ENCODE measurements around the gene PDZD2. TPM values are rescaled to one million over a fixed set of nuclear protein-coding genes. Genes with fewer than 3 reads are reported as not detected.

PDZD2 gene
- polyA plus RNA-seq, 3 donors = 0.10 TPM; not detected in 2

DNA sequence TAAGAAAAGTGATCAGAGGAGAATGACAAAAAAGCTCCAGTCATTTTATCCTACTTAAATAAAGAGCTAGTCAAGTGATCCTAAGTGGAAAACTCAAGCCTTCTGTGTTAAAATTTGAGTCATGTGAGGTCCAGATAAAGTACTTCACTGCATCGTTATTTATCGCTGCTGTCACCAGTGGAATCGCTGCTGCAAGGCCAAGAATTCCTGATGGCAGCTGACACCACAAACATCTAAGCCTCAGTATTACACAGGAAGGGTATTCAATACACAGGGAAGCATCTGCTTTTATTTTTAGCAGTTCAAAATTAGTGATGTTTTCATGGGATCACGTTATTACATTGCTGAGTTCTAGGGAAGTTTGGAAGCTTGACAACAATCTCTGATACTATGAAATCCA lies 344.9 kb downstream of the PDZD2 start:
- peaks cover 2% of the 10 kb centered on the region in 3 donors for H3K27me3 Mint-ChIP-seq (ENCODE audit: low read depth in 3 of 3)
- Histone ChIP-seq H3K79me2 (ENCODE audit: insufficient read depth, low read length) (no peaks in the 10 kb centered on the region), H3K4me1 (ENCODE audit: control insufficient read depth in 1 of 2, insufficient read depth in 2 of 2, low read length in 2 of 2) (no peaks in the 10 kb centered on the region), H3K27ac (ENCODE audit: low read depth in 1 of 2, low read length in 2 of 2) (no peak overlapping the region), H3K4me3 (replicated peaks in 1 of 3; ENCODE audit: low read depth in 2 of 3, low read length in 3 of 3) (no peak overlapping the region), H3K9ac (ENCODE audit: insufficient read depth, low read length, poor library complexity, severe bottlenecking) (no peak overlapping the region), H3K27me3 (ENCODE audit: control insufficient read depth in 2 of 2, insufficient read depth in 2 of 2, low read length in 2 of 2) (no peaks in the 10 kb centered on the region), H2AFZ (ENCODE audit: insufficient read depth, low read depth, low read length, poor library complexity, severe bottlenecking) (no peak overlapping the region), H4K20me1 (ENCODE audit: insufficient read depth, low read length) (no peaks in the 10 kb centered on the region), H3K4me2 (replicated peaks; ENCODE audit: extremely low read depth, low read length, poor library complexity, severe bottlenecking) (no peak overlapping the region), H3K36me3 (replicated peaks in 1 of 2; ENCODE audit: control insufficient read depth in 1 of 2, insufficient read depth in 2 of 2, low read length in 2 of 2) (no peaks in the 10 kb centered on the region), H3K9me3 (replicated peaks in 1 of 2; ENCODE audit: control insufficient read depth in 1 of 2, insufficient read depth in 1 of 2, low read length in 2 of 2) (peaks cover 0 to 4% of the 10 kb centered on the region in 2 donors)
- H3K36me3 Mint-ChIP-seq = no peaks in the 10 kb centered on the region
- peaks cover 3 to 9% (median 5%) of the 10 kb centered on the region in 7 donors for H3K9me3 Mint-ChIP-seq
- TF ChIP-seq, protein P1, sequence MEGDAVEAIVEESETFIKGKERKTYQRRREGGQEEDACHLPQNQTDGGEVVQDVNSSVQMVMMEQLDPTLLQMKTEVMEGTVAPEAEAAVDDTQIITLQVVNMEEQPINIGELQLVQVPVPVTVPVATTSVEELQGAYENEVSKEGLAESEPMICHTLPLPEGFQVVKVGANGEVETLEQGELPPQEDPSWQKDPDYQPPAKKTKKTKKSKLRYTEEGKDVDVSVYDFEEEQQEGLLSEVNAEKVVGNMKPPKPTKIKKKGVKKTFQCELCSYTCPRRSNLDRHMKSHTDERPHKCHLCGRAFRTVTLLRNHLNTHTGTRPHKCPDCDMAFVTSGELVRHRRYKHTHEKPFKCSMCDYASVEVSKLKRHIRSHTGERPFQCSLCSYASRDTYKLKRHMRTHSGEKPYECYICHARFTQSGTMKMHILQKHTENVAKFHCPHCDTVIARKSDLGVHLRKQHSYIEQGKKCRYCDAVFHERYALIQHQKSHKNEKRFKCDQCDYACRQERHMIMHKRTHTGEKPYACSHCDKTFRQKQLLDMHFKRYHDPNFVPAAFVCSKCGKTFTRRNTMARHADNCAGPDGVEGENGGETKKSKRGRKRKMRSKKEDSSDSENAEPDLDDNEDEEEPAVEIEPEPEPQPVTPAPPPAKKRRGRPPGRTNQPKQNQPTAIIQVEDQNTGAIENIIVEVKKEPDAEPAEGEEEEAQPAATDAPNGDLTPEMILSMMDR (IDR thresholded peaks at IDR 0.05) = no peak
- H3K4me3 Mint-ChIP-seq = no peak overlapping the region
- H3K4me1 Mint-ChIP-seq = no peaks in the 10 kb centered on the region
- H3K27ac Mint-ChIP-seq = no peak overlapping the region
- intact Hi-C loops (cut with micrococcal nuclease) = no loop called here
- 92% methylated on average over 4 of the region's 4 CpGs for WGBS (ENCODE audit: insufficient coverage)
- DNase-seq = no peak

DNA sequence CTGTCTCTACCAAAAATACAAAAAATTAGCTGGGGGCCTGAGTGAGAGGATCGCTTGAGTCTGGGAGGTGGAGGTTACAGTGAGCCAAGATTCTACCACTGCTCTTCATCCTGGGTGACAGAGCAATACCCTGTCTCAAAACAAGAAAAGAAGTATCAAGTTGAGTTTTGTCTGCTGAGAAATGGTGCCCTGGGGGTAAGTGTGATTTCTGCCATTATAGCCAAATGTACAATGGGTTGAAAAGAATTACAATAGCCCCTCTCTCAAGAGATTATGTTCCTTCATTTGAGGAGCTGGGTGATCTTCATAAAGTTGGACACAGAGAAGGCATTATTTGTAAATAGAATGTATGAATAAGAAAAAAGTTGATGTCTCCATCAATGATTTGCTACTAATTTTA lies 345.8 kb downstream of the PDZD2 start:
- no peak overlapping the region for H3K4me3 ChIP-seq (replicated peaks in 1 of 3; ENCODE audit: low read depth in 2 of 3, low read length in 3 of 3)
- no peaks in the 10 kb centered on the region for H3K27me3 ChIP-seq (ENCODE audit: control insufficient read depth in 2 of 2, insufficient read depth in 2 of 2, low read length in 2 of 2)
- H3K9me3 ChIP-seq (replicated peaks in 1 of 2; ENCODE audit: control insufficient read depth in 1 of 2, insufficient read depth in 1 of 2, low read length in 2 of 2) = peaks cover 0 to 4% of the 10 kb centered on the region in 2 donors
- no peaks in the 10 kb centered on the region for H3K79me2 ChIP-seq (ENCODE audit: insufficient read depth, low read length)
- Mint-ChIP-seq H3K4me1 (no peaks in the 10 kb centered on the region), H3K27ac (no peak overlapping the region), H3K36me3 (no peaks in the 10 kb centered on the region), H3K9me3 (peaks cover 3 to 9% (median 5%) of the 10 kb centered on the region in 7 donors), H3K27me3 (ENCODE audit: low read depth in 3 of 3) (peaks cover 2% of the 10 kb centered on the region in 3 donors), H3K4me3 (no peak overlapping the region)
- H3K4me2 ChIP-seq (replicated peaks; ENCODE audit: extremely low read depth, low read length, poor library complexity, severe bottlenecking) = no peak overlapping the region
- no peaks in the 10 kb centered on the region for H4K20me1 ChIP-seq (ENCODE audit: insufficient read depth, low read length)
- H3K27ac ChIP-seq (ENCODE audit: low read depth in 1 of 2, low read length in 2 of 2) = no peak overlapping the region
- WGBS (ENCODE audit: insufficient coverage) = no CpG with 5 or more reads among the region's 1 CpG
- no peak overlapping the region for H2AFZ ChIP-seq (ENCODE audit: insufficient read depth, low read depth, low read length, poor library complexity, severe bottlenecking)
- no peaks in the 10 kb centered on the region for H3K4me1 ChIP-seq (ENCODE audit: control insufficient read depth in 1 of 2, insufficient read depth in 2 of 2, low read length in 2 of 2)
- intact Hi-C loops (cut with micrococcal nuclease) = no loop called here
- H3K36me3 ChIP-seq (replicated peaks in 1 of 2; ENCODE audit: control insufficient read depth in 1 of 2, insufficient read depth in 2 of 2, low read length in 2 of 2) = no peaks in the 10 kb centered on the region
- H3K9ac ChIP-seq (ENCODE audit: insufficient read depth, low read length, poor library complexity, severe bottlenecking) = no peak overlapping the region
- DNase-seq = no peak
- TF ChIP-seq, protein P1 (IDR thresholded peaks at IDR 0.05) = no peak

All from CD14-positive monocyte (primary cell).